Measurements from ENCODE around the gene PPFIA1.

DNA sequence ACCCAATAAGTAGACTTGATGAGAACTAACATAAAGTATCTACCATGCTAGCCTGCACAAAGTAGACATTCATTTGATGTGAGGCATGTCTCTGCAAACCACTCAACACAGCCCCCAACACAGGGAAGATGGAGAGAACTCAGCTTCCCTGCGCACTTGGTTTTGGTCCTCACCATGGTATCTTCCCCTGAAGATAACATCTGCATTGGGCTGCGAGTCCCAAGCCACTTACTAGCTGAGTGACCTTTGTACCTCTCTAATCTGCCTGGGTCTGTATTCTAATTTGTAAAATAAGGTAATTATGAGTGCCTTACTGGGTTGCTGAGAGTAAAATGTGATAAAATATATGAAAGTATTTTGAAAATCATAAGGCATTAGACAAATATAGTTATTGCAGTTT is 30.7 kb downstream of the PPFIA1 start:
- TF ChIP-seq, protein P1, sequence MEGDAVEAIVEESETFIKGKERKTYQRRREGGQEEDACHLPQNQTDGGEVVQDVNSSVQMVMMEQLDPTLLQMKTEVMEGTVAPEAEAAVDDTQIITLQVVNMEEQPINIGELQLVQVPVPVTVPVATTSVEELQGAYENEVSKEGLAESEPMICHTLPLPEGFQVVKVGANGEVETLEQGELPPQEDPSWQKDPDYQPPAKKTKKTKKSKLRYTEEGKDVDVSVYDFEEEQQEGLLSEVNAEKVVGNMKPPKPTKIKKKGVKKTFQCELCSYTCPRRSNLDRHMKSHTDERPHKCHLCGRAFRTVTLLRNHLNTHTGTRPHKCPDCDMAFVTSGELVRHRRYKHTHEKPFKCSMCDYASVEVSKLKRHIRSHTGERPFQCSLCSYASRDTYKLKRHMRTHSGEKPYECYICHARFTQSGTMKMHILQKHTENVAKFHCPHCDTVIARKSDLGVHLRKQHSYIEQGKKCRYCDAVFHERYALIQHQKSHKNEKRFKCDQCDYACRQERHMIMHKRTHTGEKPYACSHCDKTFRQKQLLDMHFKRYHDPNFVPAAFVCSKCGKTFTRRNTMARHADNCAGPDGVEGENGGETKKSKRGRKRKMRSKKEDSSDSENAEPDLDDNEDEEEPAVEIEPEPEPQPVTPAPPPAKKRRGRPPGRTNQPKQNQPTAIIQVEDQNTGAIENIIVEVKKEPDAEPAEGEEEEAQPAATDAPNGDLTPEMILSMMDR (conservative IDR thresholded peaks at IDR 0.05) = no peak
- no peak for TF ChIP-seq EZH2 (IDR thresholded peaks at IDR 0.05; ENCODE audit: low read depth)
